OCI-LY1 (cell line): ENCODE results near the gene CLK2.
"Not testable (repeated sequence)": the region's sequence is repeated elsewhere in the genome, so short reads cannot be mapped to it uniquely, and the experiment has no call there.

Source experiments
- H2AFZ ChIP-seq: fragments of 200-600 bp; sonication (generic), shearing (Covaris generic); 2 replicates; pipeline ENCODE4 v1.6.0; 2014; ENCODE audit warnings: antibody characterized with exemption, mild to moderate bottlenecking, low read length
- H3F3A ChIP-seq: fragments of 200-600 bp; sonication (generic), shearing (Covaris generic); 2 replicates; pipeline ENCODE4 v1.6.0; 2014; ENCODE audit warnings: mild to moderate bottlenecking, antibody characterized with exemption, low read length, moderate library complexity; ENCODE audit not compliant: insufficient read depth
- H3K27ac ChIP-seq: fragments of 200-600 bp; sonication (generic); 2 replicates; pipeline ENCODE4 v1.5.1; 2014; ENCODE audit warnings: low read length, mixed run types, mild to moderate bottlenecking, low read depth; ENCODE audit not compliant: poor library complexity, severe bottlenecking
- H3K27me3 ChIP-seq: fragments of 200-600 bp; sonication (generic); 2 replicates; pipeline ENCODE4 v1.6.0; 2014; ENCODE audit warnings: antibody characterized with exemption, mild to moderate bottlenecking, low read length, moderate library complexity; ENCODE audit not compliant: insufficient read depth
- H3K36me3 ChIP-seq: fragments of 200-600 bp; sonication (generic); 2 replicates; pipeline ENCODE4 v1.6.1; 2014; ENCODE audit warnings: mild to moderate bottlenecking, antibody characterized with exemption, low read length, moderate library complexity, mixed read lengths; ENCODE audit not compliant: insufficient read depth
- H3K4me1 ChIP-seq: fragments of 200-600 bp; sonication (generic); 2 replicates; pipeline ENCODE4 v1.5.1; 2014; ENCODE audit warnings: mild to moderate bottlenecking, low read length, moderate library complexity; ENCODE audit not compliant: insufficient read depth, severe bottlenecking
- H3K4me2 ChIP-seq: fragments of 200-600 bp; sonication (generic), shearing (Covaris generic); 2 replicates; pipeline ENCODE4 v1.6.1; 2014; ENCODE audit warnings: low read length
- H3K4me3 ChIP-seq: fragments of 200-600 bp; sonication (generic); 2 replicates; pipeline ENCODE4 v1.5.1; 2014; ENCODE audit warnings: low read length, low read depth, mild to moderate bottlenecking, mixed read lengths; ENCODE audit not compliant: poor library complexity, severe bottlenecking
- H3K79me2 ChIP-seq: fragments of 200-600 bp; shearing (Covaris generic); 2 replicates; pipeline ENCODE4 v1.6.1; 2016; ENCODE audit warnings: mixed run types, low read length, mixed read lengths; ENCODE audit not compliant: insufficient read depth
- H3K9ac ChIP-seq: fragments of 200-600 bp; sonication (generic), shearing (Covaris generic); 2 replicates; pipeline ENCODE4 v1.6.1; 2014; ENCODE audit warnings: mild to moderate bottlenecking, low read length, mixed read lengths
- H3K9me2 ChIP-seq: fragments of 200-600 bp; sonication (generic), shearing (Covaris generic); 2 replicates; pipeline ENCODE4 v1.6.1; 2014; ENCODE audit warnings: low read depth, mild to moderate bottlenecking, low read length, mixed read lengths
- H3K9me3 ChIP-seq: fragments of 200-600 bp; shearing (Covaris generic); 2 replicates; pipeline ENCODE4 v1.6.1; 2014; ENCODE audit warnings: low read length, mixed read lengths
- H4K20me1 ChIP-seq: fragments of 200-600 bp; sonication (generic), shearing (Covaris generic); 2 replicates; pipeline ENCODE4 v1.6.0; 2016; ENCODE audit warnings: mild to moderate bottlenecking, low read length; ENCODE audit not compliant: insufficient read depth
- EZH2 ChIP-seq: fragments of 200-600 bp; sonication (generic), shearing (Covaris generic); IDR thresholded peaks from 2 replicates; pipeline ENCODE4 v1.8.0; 2017; ENCODE audit warnings: borderline replicate concordance, mixed run types, mild to moderate bottlenecking, antibody characterized with exemption, low read length, moderate library complexity, mixed read lengths
- TF ChIP-seq, protein P1 (sequence below): fragments of 200-600 bp; sonication (generic), shearing (Covaris generic); IDR thresholded peaks from 2 replicates; pipeline ENCODE4 v1.5.1; 2017; ENCODE audit warnings: mild to moderate bottlenecking, antibody characterized with exemption, low read length, moderate library complexity, mixed read lengths

Gene CLK2

DNA sequence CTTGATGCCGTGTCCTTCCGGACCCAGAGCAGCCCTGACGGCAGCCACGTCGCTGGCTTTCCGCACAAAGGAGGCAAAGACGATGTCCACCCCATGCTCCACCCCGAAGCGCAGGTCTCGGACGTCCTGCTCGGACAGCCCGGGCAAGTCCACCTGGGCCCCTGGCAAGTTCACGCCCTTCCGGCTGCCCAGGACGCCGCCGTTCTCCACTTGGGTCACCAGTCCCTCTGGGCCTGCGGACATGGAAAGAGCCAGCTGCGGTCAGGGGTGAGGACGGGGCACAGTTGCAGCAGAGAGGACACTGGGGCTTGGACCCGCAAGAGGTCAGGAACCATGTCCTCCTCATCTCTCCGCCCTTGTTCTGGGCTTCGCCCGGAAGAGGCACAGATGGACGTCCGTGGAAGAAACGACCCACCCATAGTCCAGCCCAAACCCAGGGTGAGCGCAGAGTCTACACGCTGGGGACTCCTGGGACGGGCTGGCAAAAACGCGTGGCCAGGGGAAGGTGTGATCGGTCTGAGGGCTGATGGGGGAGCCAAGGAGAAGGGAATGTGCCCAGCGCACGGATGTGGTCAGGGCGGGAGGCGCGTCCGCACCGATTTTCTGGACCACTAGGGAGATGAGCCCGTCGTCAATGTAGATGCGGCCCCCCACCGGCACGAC lies 21.3 kb upstream of the CLK2 start:
- Histone ChIP-seq H3K9me2 (no peaks in the 10 kb centered on the region), H3F3A (no peaks in the 10 kb centered on the region), H3K9me3 (no peaks in the 10 kb centered on the region), H3K9ac (no peak overlapping the region), H3K4me1 (peaks cover 14% of the 10 kb centered on the region), H3K36me3 (no peaks in the 10 kb centered on the region), H3K27ac (no peak overlapping the region), H3K4me2 (no peak overlapping the region), H3K79me2 (no peaks in the 10 kb centered on the region), H4K20me1 (no peaks in the 10 kb centered on the region), H3K4me3 (no peak overlapping the region), H3K27me3 (0 out of 2 replicates have a peak, but pooled peaks cover 3% of the 10 kb centered on the region), H2AFZ (no peak overlapping the region)
- no peak for TF ChIP-seq EZH2
- TF ChIP-seq, protein P1, sequence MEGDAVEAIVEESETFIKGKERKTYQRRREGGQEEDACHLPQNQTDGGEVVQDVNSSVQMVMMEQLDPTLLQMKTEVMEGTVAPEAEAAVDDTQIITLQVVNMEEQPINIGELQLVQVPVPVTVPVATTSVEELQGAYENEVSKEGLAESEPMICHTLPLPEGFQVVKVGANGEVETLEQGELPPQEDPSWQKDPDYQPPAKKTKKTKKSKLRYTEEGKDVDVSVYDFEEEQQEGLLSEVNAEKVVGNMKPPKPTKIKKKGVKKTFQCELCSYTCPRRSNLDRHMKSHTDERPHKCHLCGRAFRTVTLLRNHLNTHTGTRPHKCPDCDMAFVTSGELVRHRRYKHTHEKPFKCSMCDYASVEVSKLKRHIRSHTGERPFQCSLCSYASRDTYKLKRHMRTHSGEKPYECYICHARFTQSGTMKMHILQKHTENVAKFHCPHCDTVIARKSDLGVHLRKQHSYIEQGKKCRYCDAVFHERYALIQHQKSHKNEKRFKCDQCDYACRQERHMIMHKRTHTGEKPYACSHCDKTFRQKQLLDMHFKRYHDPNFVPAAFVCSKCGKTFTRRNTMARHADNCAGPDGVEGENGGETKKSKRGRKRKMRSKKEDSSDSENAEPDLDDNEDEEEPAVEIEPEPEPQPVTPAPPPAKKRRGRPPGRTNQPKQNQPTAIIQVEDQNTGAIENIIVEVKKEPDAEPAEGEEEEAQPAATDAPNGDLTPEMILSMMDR: no peak

- Histone ChIP-seq H4K20me1 (no peaks in the 10 kb centered on the region), H3F3A (no peaks in the 10 kb centered on the region), H3K9me2 (no peaks in the 10 kb centered on the region), H3K36me3 (no peaks in the 10 kb centered on the region), H3K4me2 (no peak overlapping the region), H3K4me3 (no peak overlapping the region), H3K79me2 (no peaks in the 10 kb centered on the region), H3K9ac (no peak overlapping the region), H3K4me1 (peaks cover 14% of the 10 kb centered on the region), H2AFZ (no peak overlapping the region), H3K27ac (no peak overlapping the region), H3K9me3 (no peaks in the 10 kb centered on the region), H3K27me3 (0 out of 2 replicates have a peak, but pooled peaks cover 3% of the 10 kb centered on the region)
- no peak for TF ChIP-seq EZH2
- TF ChIP-seq, protein P1: no peak
These were observed 19.9 kb upstream of the CLK2 start for GRCh38 chr1:155293086-155293749.

- H3K4me2 ChIP-seq, H2AFZ ChIP-seq, H4K20me1 ChIP-seq, H3K4me3 ChIP-seq, H3F3A ChIP-seq, H3K9me2 ChIP-seq, H3K27ac ChIP-seq, H3K36me3 ChIP-seq, H3K4me1 ChIP-seq, H3K9me3 ChIP-seq, H3K27me3 ChIP-seq, H3K9ac ChIP-seq, H3K79me2 ChIP-seq: not testable (repeated sequence)
These were observed 17.7 kb upstream of the CLK2 start for GRCh38 chr1:155291006-155291405.
